ENCODE data around the gene SCPEP1. TPM values are rescaled to one million over a fixed set of nuclear protein-coding genes. Genes with fewer than 3 reads are reported as not detected.
"Not testable (repeated sequence)": the region's sequence is repeated elsewhere in the genome, so short reads cannot be mapped to it uniquely, and the experiment has no call there.

SCPEP1 gene
- total RNA-seq, 4 donors from 2014 or later: 9.9 to 44.7 (median 30.2) TPM

GRCh38 chr17:56976941-56977608 is 856 bp upstream of the SCPEP1 start:
- intact Hi-C loops (cut with DNase I; ENCODE audit: low total_unique reads): loop anchor here (5.0 to 10.0 kb wide), 3 partner anchors 65 to 382 kb away; partner anchors contain the start of genes AKAP1, NOG and TRIM25
- no peak for ATAC-seq
- no peak for DNase-seq
- Histone ChIP-seq H3K9me3 (no peaks in the 10 kb centered on the region), H3K27me3 (no peaks in the 10 kb centered on the region), H3K4me1 (peaks cover 12% of the 10 kb centered on the region in 2 donors), H3K27ac (peak overlapping the region in 2 of 4 donors; percentile 67 to 84), H3K36me3 (peaks cover 0 to 13% of the 10 kb centered on the region in 2 donors), H3K4me3 (peak overlapping the region; percentile 65 to 79 (median 75))
- TF ChIP-seq CTCF (IDR thresholded peaks at IDR 0.05 in 4 of 5, conservative IDR thresholded peaks at IDR 0.05 in 1 of 5) (no peak), POLR2A (IDR thresholded peaks at IDR 0.05) (no peak)
- in situ Hi-C loops (cut with MboI; ENCODE audit: low sequenced_read_pairs in 4 of 4): no loop called here

GRCh38 chr17:56978441-56979090 is 635 bp downstream of the SCPEP1 start:
- peak overlapping the region; percentile 65 to 79 (median 75) for H3K4me3 ChIP-seq
- DNase-seq (no peak), ATAC-seq (peak; percentile 19 to 24)
- H3K9me3 ChIP-seq: no peaks in the 10 kb centered on the region
- H3K27me3 ChIP-seq: no peaks in the 10 kb centered on the region
- in situ Hi-C loops (cut with MboI; ENCODE audit: low sequenced_read_pairs in 4 of 4): no loop called here
- peaks cover 0 to 16% of the 10 kb centered on the region in 2 donors for H3K36me3 ChIP-seq
- H3K4me1 ChIP-seq: peaks cover 12% of the 10 kb centered on the region in 2 donors
- peak overlapping the region; percentile 67 to 84 (median 76) for H3K27ac ChIP-seq
- intact Hi-C loops (cut with DNase I; ENCODE audit: low total_unique reads): loop anchor here (1.0 to 10.0 kb wide), 4 partner anchors 17 to 384 kb away; partner anchors contain the start of genes AKAP1, COIL, NOG and TRIM25
- TF ChIP-seq POLR2A (IDR thresholded peaks at IDR 0.05) (no peak), CTCF (IDR thresholded peaks at IDR 0.05 in 4 of 5, conservative IDR thresholded peaks at IDR 0.05 in 1 of 5) (no peak)

GRCh38 chr17:56979091-56979480 is 1.2 kb downstream of the SCPEP1 start:
- in situ Hi-C loops (cut with MboI; ENCODE audit: low sequenced_read_pairs in 4 of 4): no loop called here
- H3K9me3 ChIP-seq: no peaks in the 10 kb centered on the region
- peak overlapping the region; percentile 67 to 84 (median 76) for H3K27ac ChIP-seq
- ATAC-seq: no peak
- TF ChIP-seq CTCF (IDR thresholded peaks at IDR 0.05 in 4 of 5, conservative IDR thresholded peaks at IDR 0.05 in 1 of 5) (no peak), POLR2A (IDR thresholded peaks at IDR 0.05) (no peak)
- H3K4me1 ChIP-seq: peaks cover 12% of the 10 kb centered on the region in 2 donors
- H3K36me3 ChIP-seq: peaks cover 0 to 16% of the 10 kb centered on the region in 2 donors
- intact Hi-C loops (cut with DNase I; ENCODE audit: low total_unique reads): loop anchor here (5.0 to 10.0 kb wide), 3 partner anchors 67 to 384 kb away; partner anchors contain the start of genes AKAP1, NOG and TRIM25
- H3K4me3 ChIP-seq: peak overlapping the region in 1 of 4 donors; percentile 65
- H3K27me3 ChIP-seq: no peaks in the 10 kb centered on the region
- no peak for DNase-seq

GRCh38 chr17:56980526-56980925 is 2.6 kb downstream of the SCPEP1 start:
- Histone ChIP-seq H3K27ac (peak overlapping the region in 2 of 4 donors; percentile 15 to 64), H3K36me3 (peaks cover 0 to 16% of the 10 kb centered on the region in 2 donors), H3K4me1 (peaks cover 12% of the 10 kb centered on the region in 2 donors)
- intact Hi-C loops (cut with DNase I; ENCODE audit: low total_unique reads); in situ Hi-C loops (cut with MboI; ENCODE audit: low sequenced_read_pairs in 4 of 4); ATAC-seq; H3K9me3 ChIP-seq; H3K27me3 ChIP-seq; H3K4me3 ChIP-seq: not testable (repeated sequence)
- peak in 1 of 2 donors; percentile 47 for DNase-seq

- DNase-seq (no peak), ATAC-seq (no peak)
- no peak for TF ChIP-seq POLR2A (IDR thresholded peaks at IDR 0.05)
- TF ChIP-seq CTCF (IDR thresholded peaks at IDR 0.05 in 4 of 5, conservative IDR thresholded peaks at IDR 0.05 in 1 of 5): no peak
- no peak overlapping the region for H3K4me3 ChIP-seq
- H3K27me3 ChIP-seq: no peaks in the 10 kb centered on the region
- H3K4me1 ChIP-seq: peaks cover 12% of the 10 kb centered on the region in 2 donors
- H3K27ac ChIP-seq: no peak overlapping the region
- H3K36me3 ChIP-seq: peaks cover 0 to 22% of the 10 kb centered on the region in 2 donors
- intact Hi-C loops (cut with DNase I; ENCODE audit: low total_unique reads) (no loop called here), in situ Hi-C loops (cut with MboI; ENCODE audit: low sequenced_read_pairs in 4 of 4) (no loop called here)
- no peaks in the 10 kb centered on the region for H3K9me3 ChIP-seq
Measured at GRCh38 chr17:56982312-56982711, 4.4 kb downstream of the SCPEP1 start.

Measured in gastrocnemius medialis (tissue), 4 donors.